Fibroblast of lung (primary cell): ENCODE results near the gene CHDH. TPM values are rescaled to one million over a fixed set of nuclear protein-coding genes. Genes with fewer than 3 reads are reported as not detected.
A peak's percentile ranks its signal among the peaks of the same experiment; 100 is the strongest.

Experiments
- DNase-seq, 2 donors: peaks; one replicate each; pipeline versions ENCODE4 v3.0.0 to v3.0.0-alpha.2; 2010; ENCODE audit warnings: low read depth in 2 of 2
- H2AFZ ChIP-seq: 2 replicates; pipeline ENCODE4 v1.5.1; 2012; ENCODE audit warnings: low read length, control low read depth, inconsistent platforms
- H3K27ac ChIP-seq: 2 replicates; pipeline ENCODE4 v1.5.1; 2011; ENCODE audit warnings: low read length, control low read depth; ENCODE audit not compliant: insufficient read depth
- H3K27me3 ChIP-seq: 2 replicates; pipeline ENCODE4 v1.5.1; 2011; ENCODE audit warnings: mild to moderate bottlenecking, low read length; ENCODE audit not compliant: control insufficient read depth, insufficient read depth
- H3K36me3 ChIP-seq: 2 replicates; pipeline ENCODE4 v1.5.1; 2011; ENCODE audit warnings: low read length; ENCODE audit not compliant: control insufficient read depth, insufficient read depth
- H3K4me1 ChIP-seq: 2 replicates; pipeline ENCODE4 v1.5.1; 2011; ENCODE audit warnings: low read length; ENCODE audit not compliant: control insufficient read depth, insufficient read depth; ENCODE audit errors: extremely low read depth
- H3K4me2 ChIP-seq: 2 replicates; pipeline ENCODE4 v1.5.1; 2011; ENCODE audit warnings: low read length, control low read depth; ENCODE audit not compliant: insufficient read depth; ENCODE audit errors: extremely low read depth
- H3K4me3 ChIP-seq, 4 experiments: fragments of 200-600 bp in 1 of 4; sonication (generic) in 1 of 4; replicated peaks in 1 of 4; 2 replicates each; pipeline ENCODE4 v1.5.1; 2011 to 2016; ENCODE audit warnings: low read length in 4 of 4, low read depth in 3 of 4, mild to moderate bottlenecking in 3 of 4, control low read depth in 2 of 4, inconsistent platforms in 1 of 4, mixed read lengths in 1 of 4; ENCODE audit not compliant: insufficient read depth in 1 of 4; ENCODE audit errors: control extremely low read depth in 1 of 4
- H3K79me2 ChIP-seq: 2 replicates; pipeline ENCODE4 v1.5.1; 2012; ENCODE audit warnings: mild to moderate bottlenecking, low read length, inconsistent platforms; ENCODE audit not compliant: control insufficient read depth, insufficient read depth
- H3K9ac ChIP-seq: 2 replicates; pipeline ENCODE4 v1.5.1; 2011; ENCODE audit warnings: mild to moderate bottlenecking, low read length, control low read depth; ENCODE audit not compliant: insufficient read depth
- H3K9me3 ChIP-seq: 2 replicates; pipeline ENCODE4 v1.5.1; 2012; ENCODE audit warnings: low read depth, low read length; ENCODE audit not compliant: control insufficient read depth, insufficient read depth
- H4K20me1 ChIP-seq: 2 replicates; pipeline ENCODE4 v1.5.1; 2011; ENCODE audit warnings: low read length; ENCODE audit not compliant: control insufficient read depth, insufficient read depth; ENCODE audit errors: extremely low read depth
- EZH2 ChIP-seq: IDR thresholded peaks from 2 replicates; pipeline ENCODE4 v1.5.1; 2012; ENCODE audit warnings: low read length, control low read depth, mild to moderate bottlenecking; ENCODE audit errors: missing control alignments
- polyA plus RNA-seq, 2 donors: library from polyadenylated mRNA; depleted of rRNA in 1 of 2; stranded (reverse) in 1 of 2; unstranded in 1 of 2; fragments of >200 nt; gene quantifications; 2 replicates each; pipeline ENCODE4 v1.2.1, GENCODE V29; 2011 to 2012; ENCODE audit warnings: missing spikeins in 1 of 2
- total RNA-seq: library from RNA; depleted of rRNA; stranded (reverse); fragments of >200 nt; gene quantifications from 2 replicates; pipeline ENCODE4 v1.2.1, GENCODE V29; 2014
- TF ChIP-seq, protein P1 (sequence below), 2 donors: IDR thresholded peaks in 1 of 2; conservative IDR thresholded peaks in 1 of 2; 1 replicate in 1 of 2; 2 replicates in 1 of 2; pipeline ENCODE4 v1.5.1; 2011 to 2012; ENCODE audit warnings: low read length in 2 of 2, control low read depth in 1 of 2, inconsistent platforms in 1 of 2, low read depth in 1 of 2, mild to moderate bottlenecking in 1 of 2

Gene CHDH
- total and polyA plus RNA-seq, 2 donors (not counting 1 experiment from before 2014, with no cell fraction given), result 0.23 to 0.83 TPM

DNA sequence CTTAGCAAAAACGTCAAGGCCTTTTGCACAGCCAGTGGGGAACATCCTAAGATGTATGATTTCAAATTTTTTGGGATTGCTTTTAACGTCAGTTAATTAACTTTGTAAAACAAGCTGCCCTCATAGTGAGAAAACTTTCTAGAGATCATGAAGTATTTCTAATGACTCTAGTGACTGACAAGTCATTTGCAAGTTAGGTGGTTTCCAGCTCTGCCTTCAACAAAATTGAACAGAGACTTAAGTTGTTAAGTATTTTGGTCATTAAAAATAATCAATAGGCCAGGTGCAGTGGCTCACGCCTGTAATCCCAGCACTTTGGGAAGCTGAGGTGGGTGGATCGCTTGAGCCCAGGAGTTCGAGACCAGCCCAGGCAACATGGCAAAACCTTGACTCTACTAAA lies 71.2 kb downstream of the CHDH start:
- no peak for TF ChIP-seq EZH2
- TF ChIP-seq, protein P1, sequence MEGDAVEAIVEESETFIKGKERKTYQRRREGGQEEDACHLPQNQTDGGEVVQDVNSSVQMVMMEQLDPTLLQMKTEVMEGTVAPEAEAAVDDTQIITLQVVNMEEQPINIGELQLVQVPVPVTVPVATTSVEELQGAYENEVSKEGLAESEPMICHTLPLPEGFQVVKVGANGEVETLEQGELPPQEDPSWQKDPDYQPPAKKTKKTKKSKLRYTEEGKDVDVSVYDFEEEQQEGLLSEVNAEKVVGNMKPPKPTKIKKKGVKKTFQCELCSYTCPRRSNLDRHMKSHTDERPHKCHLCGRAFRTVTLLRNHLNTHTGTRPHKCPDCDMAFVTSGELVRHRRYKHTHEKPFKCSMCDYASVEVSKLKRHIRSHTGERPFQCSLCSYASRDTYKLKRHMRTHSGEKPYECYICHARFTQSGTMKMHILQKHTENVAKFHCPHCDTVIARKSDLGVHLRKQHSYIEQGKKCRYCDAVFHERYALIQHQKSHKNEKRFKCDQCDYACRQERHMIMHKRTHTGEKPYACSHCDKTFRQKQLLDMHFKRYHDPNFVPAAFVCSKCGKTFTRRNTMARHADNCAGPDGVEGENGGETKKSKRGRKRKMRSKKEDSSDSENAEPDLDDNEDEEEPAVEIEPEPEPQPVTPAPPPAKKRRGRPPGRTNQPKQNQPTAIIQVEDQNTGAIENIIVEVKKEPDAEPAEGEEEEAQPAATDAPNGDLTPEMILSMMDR (conservative IDR thresholded peaks at IDR 0.05 in 1 of 2, IDR thresholded peaks at IDR 0.05 in 1 of 2; ENCODE audit: low read depth in 1 of 2, low read length in 2 of 2), result no peak
- Histone ChIP-seq H3K79me2 (no peaks in the 10 kb centered on the region), H3K4me2 (no peak overlapping the region), H3K9ac (no peak overlapping the region), H3K27ac (no peak overlapping the region), H3K4me1 (peaks cover 15% of the 10 kb centered on the region), H3K36me3 (no peaks in the 10 kb centered on the region), H4K20me1 (no peaks in the 10 kb centered on the region), H3K4me3 (no peak overlapping the region), H3K27me3 (peaks cover 2% of the 10 kb centered on the region), H2AFZ (no peak overlapping the region), H3K9me3 (no peaks in the 10 kb centered on the region)
- DNase-seq, result no peak

DNA sequence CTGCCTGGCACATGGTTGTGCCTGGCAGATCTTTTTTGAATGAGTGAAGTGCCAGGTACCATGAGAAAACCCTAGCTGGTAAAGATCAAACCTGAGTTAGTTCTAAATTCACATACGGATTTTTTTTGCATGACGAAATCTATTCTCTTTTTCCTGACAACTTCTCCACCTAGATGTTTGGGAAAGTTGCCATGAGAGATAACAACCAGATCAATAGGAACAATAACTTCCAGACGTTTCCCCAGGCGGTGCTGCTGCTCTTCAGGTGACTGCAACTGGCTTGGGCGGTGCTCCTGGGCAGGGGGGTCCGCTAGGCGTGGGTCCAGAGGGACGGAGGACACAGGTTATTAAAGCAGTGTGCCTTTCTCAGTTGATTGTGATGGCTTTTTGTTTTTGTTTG lies 71.8 kb downstream of the CHDH start:
- no peak overlapping the region for H3K4me3 ChIP-seq
- no peaks in the 10 kb centered on the region for H3K9me3 ChIP-seq
- no peaks in the 10 kb centered on the region for H4K20me1 ChIP-seq
- peaks cover 15% of the 10 kb centered on the region for H3K4me1 ChIP-seq
- no peaks in the 10 kb centered on the region for H3K36me3 ChIP-seq
- no peaks in the 10 kb centered on the region for H3K79me2 ChIP-seq
- H3K4me2 ChIP-seq, result no peak overlapping the region
- H2AFZ ChIP-seq, result no peak overlapping the region
- no peak for DNase-seq
- H3K27ac ChIP-seq, result no peak overlapping the region
- TF ChIP-seq EZH2, result no peak
- TF ChIP-seq, protein P1 (conservative IDR thresholded peaks at IDR 0.05 in 1 of 2, IDR thresholded peaks at IDR 0.05 in 1 of 2; ENCODE audit: low read depth in 1 of 2, low read length in 2 of 2), result no peak
- no peak overlapping the region for H3K9ac ChIP-seq
- H3K27me3 ChIP-seq, result peaks cover 3% of the 10 kb centered on the region

DNA sequence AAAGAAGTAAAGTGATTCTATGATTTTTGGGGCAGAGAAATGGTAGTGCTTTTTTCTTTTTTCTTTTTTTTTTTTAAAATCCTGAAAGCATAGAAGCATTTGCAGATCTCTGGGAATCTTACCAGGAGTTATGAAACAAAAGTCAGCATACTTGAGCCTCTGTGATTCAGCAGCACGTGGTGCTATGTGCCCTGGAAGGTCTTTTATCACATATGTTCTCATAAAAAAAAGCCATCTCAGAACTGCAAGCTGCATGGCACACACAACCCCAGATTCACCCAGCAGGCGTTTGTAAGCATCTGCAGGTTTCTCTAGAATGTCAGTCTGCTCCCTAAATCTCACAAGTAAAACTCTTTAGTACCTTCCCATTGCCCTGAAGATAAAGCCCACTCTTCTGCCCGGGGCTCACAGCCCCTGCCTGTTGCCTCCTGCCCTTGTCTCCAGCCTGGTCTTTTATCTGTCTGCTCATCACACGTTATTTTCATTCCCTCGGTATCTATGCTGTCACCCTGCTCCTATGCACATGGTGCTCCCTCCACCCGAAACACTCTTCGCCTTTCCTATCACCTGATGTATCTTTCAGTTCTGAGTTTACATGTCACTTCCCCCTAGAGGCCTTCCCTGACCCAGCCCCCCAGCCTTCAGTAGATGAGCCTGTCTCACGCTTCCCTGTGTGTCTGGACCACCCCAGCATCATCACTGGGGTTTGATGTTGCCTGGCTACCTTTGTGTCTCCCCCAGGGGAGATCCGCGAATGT lies 72.4 kb downstream of the CHDH start:
- no peaks in the 10 kb centered on the region for H3K79me2 ChIP-seq
- H3K4me1 ChIP-seq, result peaks cover 15% of the 10 kb centered on the region
- no peak overlapping the region for H3K4me3 ChIP-seq
- peak overlapping the region; percentile 34 for H3K4me2 ChIP-seq
- peak overlapping the region; percentile 5 for H3K27ac ChIP-seq
- TF ChIP-seq, protein P1 (conservative IDR thresholded peaks at IDR 0.05 in 1 of 2, IDR thresholded peaks at IDR 0.05 in 1 of 2; ENCODE audit: low read depth in 1 of 2, low read length in 2 of 2), result no peak
- TF ChIP-seq EZH2, result no peak
- peak; percentile 76 to 87 for DNase-seq
- H3K27me3 ChIP-seq, result peaks cover 3% of the 10 kb centered on the region
- no peaks in the 10 kb centered on the region for H3K9me3 ChIP-seq
- H2AFZ ChIP-seq, result peak overlapping the region; percentile 1
- H3K36me3 ChIP-seq, result no peaks in the 10 kb centered on the region
- no peak overlapping the region for H3K9ac ChIP-seq
- no peaks in the 10 kb centered on the region for H4K20me1 ChIP-seq
